H1 (cell line): Measurements from ENCODE around the gene GNG8. TPM values are rescaled to one million over a fixed set of nuclear protein-coding genes. Genes with fewer than 3 reads are reported as not detected.

ENCODE experiments used
- BACH1 ChIP-seq: IDR thresholded peaks from 2 replicates; pipeline ENCODE4 v1.6.1; 2012; ENCODE audit warnings: low read length, improper control_type of control experiment
- CHD7 ChIP-seq: fragments of 300-600 bp; sonication (generic); IDR thresholded peaks from 2 replicates; pipeline ENCODE4 v1.7.1; 2012; ENCODE audit warnings: low read length, moderate library complexity, mild to moderate bottlenecking, inconsistent platforms; ENCODE audit not compliant: insufficient replicate concordance
- JUND ChIP-seq: IDR thresholded peaks from 2 replicates; pipeline ENCODE4 v1.6.1; 2011; ENCODE audit warnings: mild to moderate bottlenecking, improper control_type of control experiment, low read length
- KDM5A ChIP-seq: fragments of 200-600 bp; IDR thresholded peaks from 2 replicates; pipeline ENCODE4 v1.7.1; 2012; ENCODE audit warnings: mild to moderate bottlenecking, low read length, inconsistent platforms, mixed read lengths
- MAX ChIP-seq: IDR thresholded peaks from 2 replicates; pipeline ENCODE4 v1.6.1; 2012; ENCODE audit warnings: inconsistent platforms
- USF2 ChIP-seq: IDR thresholded peaks from 2 replicates; pipeline ENCODE4 v1.6.1; 2011; ENCODE audit warnings: low read length, improper control_type of control experiment
- polyA plus RNA-seq, 7 experiments: library from polyadenylated mRNA; depleted of rRNA in 3 of 7; stranded (reverse) in 5 of 7; unstranded in 2 of 7; fragments of >200 nt in 5 of 7; fragments of 200-250 nt in 2 of 7; gene quantifications; 1 replicate in 5 of 7; 2 replicates in 1 of 7; 4 replicates in 1 of 7; pipeline versions ENCODE4 v1.2.1 to v1.2.3, GENCODE V29; 2011 to 2013; ENCODE audit warnings: missing spikeins in 2 of 7, mixed read lengths in 2 of 7
- total RNA-seq: library from RNA; stranded (reverse); fragmentation: NEBNext Ultra II Directional; extraction: Animal tissue kit (Norgen Biotek cat#: 25700); gene quantifications from 2 replicates; pipeline ENCODE4 v1.2.1, GENCODE V29; 2021
- TF ChIP-seq, protein P1 (sequence below), 3 experiments: IDR thresholded peaks; 1 replicate in 2 of 3; 2 replicates in 1 of 3; pipeline versions ENCODE4 v1.5.1 to v1.6.1; 2011; ENCODE audit warnings: low read length in 3 of 3, mild to moderate bottlenecking in 3 of 3, inconsistent platforms in 2 of 3, low read depth in 1 of 3, moderate library complexity in 1 of 3; ENCODE audit not compliant: insufficient read depth in 1 of 3; ENCODE audit errors: control extremely low read depth in 1 of 3

Gene GNG8
- total and polyA plus RNA-seq, 2 of the 8 experiments (the other 6 are each of a cell fraction or from before 2014, with no cell fraction given) = not detected

DNA sequence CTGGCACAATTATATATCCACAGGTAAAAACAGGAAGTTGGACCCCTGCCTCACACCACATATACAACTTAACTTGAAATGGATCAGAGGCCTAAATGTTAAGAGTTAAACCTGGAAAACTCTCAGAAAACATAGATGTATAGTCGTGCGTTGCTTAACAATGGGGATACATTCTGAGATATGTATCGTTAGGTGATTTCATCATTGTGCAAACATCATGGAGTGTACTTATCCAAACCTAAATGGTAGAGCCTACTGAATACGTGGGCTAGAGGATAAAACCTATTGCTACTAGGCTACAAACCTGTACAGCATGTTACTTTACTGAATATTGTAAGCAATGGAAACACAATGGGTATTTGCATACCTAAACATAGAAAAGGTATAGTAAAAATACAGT lies 49.7 kb downstream of the GNG8 start (continued):
- TF ChIP-seq CHD7 = no peak
- no peak for TF ChIP-seq MAX
- TF ChIP-seq USF2 = no peak
- no peak for TF ChIP-seq BACH1
- TF ChIP-seq KDM5A = no peak
- TF ChIP-seq, protein P1, sequence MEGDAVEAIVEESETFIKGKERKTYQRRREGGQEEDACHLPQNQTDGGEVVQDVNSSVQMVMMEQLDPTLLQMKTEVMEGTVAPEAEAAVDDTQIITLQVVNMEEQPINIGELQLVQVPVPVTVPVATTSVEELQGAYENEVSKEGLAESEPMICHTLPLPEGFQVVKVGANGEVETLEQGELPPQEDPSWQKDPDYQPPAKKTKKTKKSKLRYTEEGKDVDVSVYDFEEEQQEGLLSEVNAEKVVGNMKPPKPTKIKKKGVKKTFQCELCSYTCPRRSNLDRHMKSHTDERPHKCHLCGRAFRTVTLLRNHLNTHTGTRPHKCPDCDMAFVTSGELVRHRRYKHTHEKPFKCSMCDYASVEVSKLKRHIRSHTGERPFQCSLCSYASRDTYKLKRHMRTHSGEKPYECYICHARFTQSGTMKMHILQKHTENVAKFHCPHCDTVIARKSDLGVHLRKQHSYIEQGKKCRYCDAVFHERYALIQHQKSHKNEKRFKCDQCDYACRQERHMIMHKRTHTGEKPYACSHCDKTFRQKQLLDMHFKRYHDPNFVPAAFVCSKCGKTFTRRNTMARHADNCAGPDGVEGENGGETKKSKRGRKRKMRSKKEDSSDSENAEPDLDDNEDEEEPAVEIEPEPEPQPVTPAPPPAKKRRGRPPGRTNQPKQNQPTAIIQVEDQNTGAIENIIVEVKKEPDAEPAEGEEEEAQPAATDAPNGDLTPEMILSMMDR (IDR thresholded peaks at IDR 0.05; ENCODE audit: control extremely low read depth in 1 of 3, insufficient read depth in 1 of 3, low read depth in 1 of 3, low read length in 3 of 3) = no peak
- no peak for TF ChIP-seq JUND
